Bronchial epithelial cell (primary cell): ENCODE results near the gene CTPS1. TPM values are rescaled to one million over a fixed set of nuclear protein-coding genes. Genes with fewer than 3 reads are reported as not detected.
A peak's percentile ranks its signal among the peaks of the same experiment; 100 is the strongest.

ENCODE experiments used
- DNase-seq: peaks from one replicate; pipeline ENCODE4 v3.0.0-alpha.2; 2010; ENCODE audit warnings: low read depth
- FAIRE-seq: peaks from 2 replicates; lab custom pipeline; 2011; peaks lifted over from hg19 to GRCh38; lab: Jason Lieb, UNC
- H3K27me3 ChIP-seq: 2 replicates; pipeline ENCODE4 v1.5.1; 2011; ENCODE audit warnings: low read length; ENCODE audit not compliant: control insufficient read depth, insufficient read depth
- H3K36me3 ChIP-seq: 2 replicates; pipeline ENCODE4 v1.5.1; 2011; ENCODE audit warnings: low read length; ENCODE audit not compliant: control insufficient read depth, insufficient read depth
- H3K4me3 ChIP-seq: 2 replicates; pipeline ENCODE4 v1.5.1; 2011; ENCODE audit warnings: mild to moderate bottlenecking, low read depth, low read length, control low read depth
- CTCF ChIP-seq: IDR thresholded peaks from 2 replicates; pipeline ENCODE4 v1.5.1; 2011; ENCODE audit warnings: mild to moderate bottlenecking, moderate library complexity, low read length, control low read depth, inconsistent platforms; ENCODE audit not compliant: insufficient read depth, severe bottlenecking
- total RNA-seq: library from RNA; depleted of rRNA; stranded (reverse); fragments of >200 nt; gene quantifications from 2 replicates; pipeline ENCODE4 v1.2.1, GENCODE V29; 2014

Gene CTPS1
- total RNA-seq, 1 donor from 2014 or later = 33.7 TPM

DNA sequence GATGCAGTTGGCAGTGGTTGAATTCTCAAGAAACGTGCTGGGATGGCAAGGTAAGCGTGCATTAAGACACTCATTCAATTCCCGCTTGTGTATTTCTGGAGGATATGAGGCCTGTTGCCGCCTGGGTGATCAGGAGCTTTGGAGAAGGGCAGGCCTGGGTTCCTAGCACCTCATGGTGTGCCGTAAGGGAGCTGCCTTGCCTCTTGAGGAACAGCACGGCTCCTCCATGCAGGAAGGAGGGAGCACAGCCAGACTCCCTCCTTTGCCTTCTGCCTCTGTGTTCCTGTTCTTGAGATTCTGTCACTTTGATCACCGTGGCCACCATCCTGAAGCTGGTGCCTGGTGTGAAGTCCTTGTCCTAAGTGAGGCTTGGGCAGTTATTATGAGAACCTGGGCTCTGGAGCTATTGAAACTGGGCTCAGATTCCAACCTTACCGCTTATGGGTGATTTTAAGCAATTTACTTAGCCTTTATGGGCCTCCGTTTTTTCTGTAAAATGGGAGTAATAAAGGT is 23.7 kb downstream of the CTPS1 start:
- Histone ChIP-seq H3K4me3 (no peak overlapping the region), H3K27me3 (no peaks in the 10 kb centered on the region), H3K36me3 (peaks cover 24% of the 10 kb centered on the region)
- no peak for TF ChIP-seq CTCF
- FAIRE-seq (no peak), DNase-seq (no peak)

DNA sequence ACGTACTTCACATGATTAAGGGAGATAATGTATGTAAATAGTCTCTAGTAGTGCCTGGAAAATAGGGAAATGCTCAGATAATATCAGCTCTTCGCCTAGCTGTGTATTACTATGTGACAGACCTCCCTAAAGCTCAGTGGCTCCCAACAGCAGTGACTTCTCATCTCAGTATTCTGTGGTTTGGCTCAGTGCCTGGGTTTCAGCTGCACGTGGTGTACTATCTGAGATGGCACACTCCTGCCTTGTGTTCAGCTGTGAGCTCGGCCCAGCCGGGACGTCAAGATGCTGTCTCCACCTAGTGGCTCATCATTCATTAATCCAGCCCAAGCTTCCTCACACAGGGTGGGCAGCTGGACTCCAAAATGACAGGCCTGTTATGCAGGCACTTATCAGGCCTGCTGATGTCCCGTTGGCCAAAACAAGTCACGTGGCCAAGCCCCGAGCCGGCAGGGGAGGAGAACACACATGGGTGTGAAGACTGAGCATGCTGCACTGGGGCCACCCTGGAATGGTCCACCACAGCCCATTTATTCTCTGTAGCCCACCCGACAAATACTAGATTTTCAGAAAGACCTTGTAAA is 24.2 kb downstream of the CTPS1 start:
- Histone ChIP-seq H3K4me3 (no peak overlapping the region), H3K27me3 (no peaks in the 10 kb centered on the region), H3K36me3 (peaks cover 25% of the 10 kb centered on the region)
- peak; percentile 58 for TF ChIP-seq CTCF
- FAIRE-seq (peak; percentile 93), DNase-seq (peak; percentile 97)

GRCh38 chr1:41005876-41006275 is 26.4 kb downstream of the CTPS1 start:
- FAIRE-seq (no peak), DNase-seq (no peak)
- no peak for TF ChIP-seq CTCF
- Histone ChIP-seq H3K36me3 (peaks cover 27% of the 10 kb centered on the region), H3K4me3 (no peak overlapping the region), H3K27me3 (no peaks in the 10 kb centered on the region)

- Histone ChIP-seq H3K4me3 (no peak overlapping the region), H3K27me3 (no peaks in the 10 kb centered on the region), H3K36me3 (peaks cover 34% of the 10 kb centered on the region)
- TF ChIP-seq CTCF = no peak
- FAIRE-seq (peak; percentile 95), DNase-seq (peak; percentile 99)
Observed at GRCh38 chr1:41006942-41007865, 27.7 kb downstream of the CTPS1 start.

DNA sequence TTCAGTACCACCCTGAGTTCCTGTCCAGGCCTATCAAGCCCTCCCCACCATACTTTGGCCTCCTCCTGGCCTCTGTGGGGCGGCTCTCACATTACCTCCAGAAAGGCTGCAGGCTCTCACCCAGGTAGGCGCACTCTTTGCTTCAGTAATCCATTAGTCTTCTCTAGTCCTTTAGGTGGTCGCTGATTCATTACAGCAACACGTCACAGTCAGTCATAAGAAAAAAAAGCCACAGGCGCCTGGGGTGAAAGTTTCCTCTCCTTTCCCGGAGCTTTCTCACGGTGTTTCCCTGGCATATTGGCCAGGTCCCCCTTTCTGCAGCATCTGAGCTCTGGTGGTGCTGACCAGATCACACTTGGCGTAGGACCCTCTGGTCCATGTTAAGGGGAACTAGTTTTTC is 30.0 kb downstream of the CTPS1 start:
- peaks cover 25% of the 10 kb centered on the region for H3K36me3 ChIP-seq
- DNase-seq (peak; percentile 64), FAIRE-seq (no peak)
- no peak overlapping the region for H3K4me3 ChIP-seq
- TF ChIP-seq CTCF = no peak
- no peaks in the 10 kb centered on the region for H3K27me3 ChIP-seq
